CD14-positive monocyte (primary cell): ENCODE results near the gene CDC34. TPM values are rescaled to one million over a fixed set of nuclear protein-coding genes. Genes with fewer than 3 reads are reported as not detected.

Experiments used
- DNase-seq, 3 donors: peaks; one replicate each; pipeline ENCODE4 v3.0.0-alpha.2; 2011 to 2022
- H2AFZ ChIP-seq: 2 replicates; pipeline ENCODE4 v1.6.0; 2012; ENCODE audit warnings: mild to moderate bottlenecking, low read depth, low read length, inconsistent platforms; ENCODE audit not compliant: insufficient read depth, poor library complexity, severe bottlenecking
- H3K27ac ChIP-seq, 2 donors: 1 replicate in 1 of 2; 2 replicates in 1 of 2; pipeline ENCODE4 v1.5.1; 2012 to 2013; ENCODE audit warnings: low read length in 2 of 2, control low read depth in 1 of 2, inconsistent platforms in 1 of 2, low read depth in 1 of 2, mild to moderate bottlenecking in 1 of 2
- H3K27me3 ChIP-seq, 2 donors: one replicate each; pipeline versions ENCODE4 v1.6.0 to v1.6.1; 2011 to 2013; ENCODE audit warnings: low read length in 2 of 2; ENCODE audit not compliant: control insufficient read depth in 2 of 2, insufficient read depth in 2 of 2
- H3K36me3 ChIP-seq, 2 donors: replicated peaks in 1 of 2; 1 replicate in 1 of 2; 2 replicates in 1 of 2; pipeline versions ENCODE4 v1.5.1 to v1.6.1; 2012 to 2013; ENCODE audit warnings: low read length in 2 of 2, control low read depth in 1 of 2, inconsistent platforms in 1 of 2, mild to moderate bottlenecking in 1 of 2; ENCODE audit not compliant: insufficient read depth in 2 of 2, control insufficient read depth in 1 of 2
- H3K4me1 ChIP-seq, 2 donors: 1 replicate in 1 of 2; 2 replicates in 1 of 2; pipeline versions ENCODE4 v1.5.1 to v1.6.1; 2012 to 2013; ENCODE audit warnings: low read length in 2 of 2, control low read depth in 1 of 2, inconsistent platforms in 1 of 2, mild to moderate bottlenecking in 1 of 2, moderate library complexity in 1 of 2; ENCODE audit not compliant: insufficient read depth in 2 of 2, control insufficient read depth in 1 of 2
- H3K4me2 ChIP-seq: replicated peaks from 2 replicates; pipeline ENCODE3; 2012; ENCODE audit warnings: low read length, moderate library complexity, mild to moderate bottlenecking; ENCODE audit not compliant: poor library complexity, severe bottlenecking; ENCODE audit errors: extremely low read depth
- H3K4me3 ChIP-seq, 3 experiments: fragments of 200-600 bp in 1 of 3; sonication (generic) in 1 of 3; replicated peaks in 1 of 3; 1 replicate in 2 of 3; 2 replicates in 1 of 3; pipeline ENCODE4 v1.5.1; 2011 to 2013; ENCODE audit warnings: low read length in 3 of 3, mild to moderate bottlenecking in 3 of 3, control low read depth in 2 of 3, low read depth in 2 of 3, inconsistent platforms in 1 of 3, moderate library complexity in 1 of 3
- H3K79me2 ChIP-seq: 2 replicates; pipeline ENCODE4 v1.6.0; 2012; ENCODE audit warnings: mild to moderate bottlenecking, control low read depth, inconsistent platforms, low read length, moderate library complexity; ENCODE audit not compliant: insufficient read depth
- H3K9ac ChIP-seq: 2 replicates; pipeline ENCODE4 v1.6.0; 2017; ENCODE audit warnings: low read length, mild to moderate bottlenecking; ENCODE audit not compliant: insufficient read depth, poor library complexity, severe bottlenecking
- H3K9me3 ChIP-seq, 2 donors: replicated peaks in 1 of 2; 1 replicate in 1 of 2; 2 replicates in 1 of 2; pipeline versions ENCODE4 v1.5.1 to v1.6.1; 2012 to 2013; ENCODE audit warnings: low read length in 2 of 2, control low read depth in 1 of 2; ENCODE audit not compliant: control insufficient read depth in 1 of 2, insufficient read depth in 1 of 2
- H4K20me1 ChIP-seq: 2 replicates; pipeline ENCODE4 v1.6.0; 2012; ENCODE audit warnings: mild to moderate bottlenecking, low read length, control low read depth, moderate library complexity; ENCODE audit not compliant: insufficient read depth
- H3K27ac Mint-ChIP-seq, 7 donors: one replicate each; pipeline ENCODE4 v1.8.0; 2020; ENCODE audit warnings: mild to moderate bottlenecking in 7 of 7, mixed read lengths in 7 of 7, moderate library complexity in 6 of 7, inconsistent platforms in 2 of 7
- H3K27me3 Mint-ChIP-seq, 3 donors: one replicate each; pipeline ENCODE4 v1.8.0; 2021 to 2022; ENCODE audit warnings: low read depth in 3 of 3, mild to moderate bottlenecking in 3 of 3, mixed read lengths in 3 of 3, moderate library complexity in 3 of 3, inconsistent platforms in 1 of 3
- H3K36me3 Mint-ChIP-seq, 2 donors: one replicate each; pipeline ENCODE4 v1.8.0; 2020; ENCODE audit warnings: mixed read lengths in 2 of 2, inconsistent platforms in 1 of 2, mild to moderate bottlenecking in 1 of 2
- H3K4me1 Mint-ChIP-seq: one replicate; pipeline ENCODE4 v1.8.0; 2020; ENCODE audit warnings: mild to moderate bottlenecking, mixed read lengths
- H3K4me3 Mint-ChIP-seq, 2 donors: one replicate each; pipeline ENCODE4 v1.8.0; 2020; ENCODE audit warnings: mild to moderate bottlenecking in 2 of 2, mixed read lengths in 2 of 2, moderate library complexity in 1 of 2
- H3K9me3 Mint-ChIP-seq, 7 donors: one replicate each; pipeline ENCODE4 v1.8.0; 2020 to 2022; ENCODE audit warnings: mixed read lengths in 7 of 7, mild to moderate bottlenecking in 6 of 7, moderate library complexity in 6 of 7, inconsistent platforms in 2 of 7
- WGBS: methylation state at CpG from one replicate; pipeline ENCODE4 v1.1.5; 2013; ENCODE audit warnings: missing lambda C conversion rate; ENCODE audit not compliant: insufficient coverage; 5-methylcytosine and 5-hydroxymethylcytosine counted together
- intact Hi-C, 2 donors: fragments of 100-400 bp; cut with micrococcal nuclease; formaldehyde crosslinking; loops; one replicate each; pipeline versions ENCODE4 v1.15.0 to v1.15.1; 2023
- polyA plus RNA-seq, 3 donors: library from polyadenylated mRNA; depleted of rRNA in 1 of 3; unstranded in 2 of 3; stranded (reverse) in 1 of 3; fragments of 300-500 nt in 2 of 3; fragments of >200 nt in 1 of 3; fragmentation: Illumina TruSeq in 2 of 3; gene quantifications; 1 replicate in 2 of 3; 2 replicates in 1 of 3; pipeline ENCODE4 v1.2.3, GENCODE V29; 2012 to 2021
- TF ChIP-seq, protein P1 (sequence below): fragments of 200-600 bp; IDR thresholded peaks from one replicate; pipeline ENCODE4 v1.8.0; 2022; ENCODE audit warnings: antibody characterized with exemption, mild to moderate bottlenecking

The CDC34 gene
- polyA plus RNA-seq, 3 donors: 25.2 to 49.2 (median 43.0) TPM

DNA sequence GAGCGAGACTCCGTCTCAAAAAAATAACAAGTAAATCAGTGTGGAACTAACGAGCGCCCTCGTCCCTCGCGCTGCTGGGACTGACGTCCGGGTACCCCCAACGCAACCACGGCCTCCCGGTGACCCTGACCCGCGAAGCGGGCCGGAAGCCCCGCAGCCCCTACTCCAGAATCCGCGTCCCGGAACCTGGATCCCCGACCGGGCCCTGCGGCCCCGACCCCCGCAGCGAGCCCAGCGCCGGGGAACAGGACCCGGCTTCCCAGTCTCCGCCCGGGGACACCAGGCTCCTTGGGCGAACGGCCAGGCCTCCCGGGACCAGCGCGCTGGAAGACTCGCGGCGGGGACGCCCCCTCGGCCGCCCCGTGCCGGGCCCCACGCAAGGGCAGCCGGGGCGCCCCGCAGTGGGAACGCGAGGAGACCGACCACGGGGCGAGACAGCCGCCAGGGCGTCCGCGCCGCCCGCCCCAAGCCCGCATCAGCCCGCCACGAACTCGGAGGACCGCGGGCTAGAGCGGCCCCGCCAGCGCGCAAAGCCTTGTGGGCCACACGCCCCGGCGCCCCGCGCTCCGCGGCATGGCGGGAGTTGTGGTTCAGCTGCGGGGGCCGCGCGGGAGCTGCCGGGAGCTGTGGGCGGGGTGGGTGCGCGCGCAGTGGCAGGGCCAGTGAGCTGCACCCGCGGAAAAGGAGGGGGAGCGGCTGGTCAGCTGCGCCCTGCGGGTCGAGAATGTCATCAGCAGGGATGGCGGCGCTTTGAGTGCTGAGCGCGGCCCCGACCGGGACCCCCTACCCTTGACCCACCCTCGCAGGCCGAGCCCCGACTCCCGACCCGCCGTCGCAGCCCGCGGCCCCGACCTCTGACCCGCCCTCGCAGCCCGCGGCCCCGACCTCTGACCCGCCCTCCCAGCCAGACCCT is 42.8 kb upstream of the CDC34 start:
- Histone ChIP-seq H3K9ac (peak overlapping the region; percentile 90), H3K36me3 (no peaks in the 10 kb centered on the region), H2AFZ (peak overlapping the region; percentile 95), H3K27me3 (peaks cover 0 to 9% of the 10 kb centered on the region in 2 donors), H3K9me3 (peaks cover 0 to 2% of the 10 kb centered on the region in 2 donors), H3K4me1 (peaks cover 12 to 19% of the 10 kb centered on the region in 2 donors), H3K27ac (peak overlapping the region; percentile 76 to 84), H3K79me2 (no peaks in the 10 kb centered on the region), H4K20me1 (no peaks in the 10 kb centered on the region), H3K4me2 (peak overlapping the region; percentile 99), H3K4me3 (peak overlapping the region; percentile 65 to 91 (median 71))
- Mint-ChIP-seq H3K9me3 (peaks cover 1 to 10% (median 8%) of the 10 kb centered on the region in 7 donors), H3K4me1 (peaks cover 11% of the 10 kb centered on the region), H3K27ac (peak overlapping the region in 6 of 7 donors; percentile 66 to 92 (median 80)), H3K27me3 (peaks cover 24 to 36% (median 32%) of the 10 kb centered on the region in 3 donors), H3K4me3 (peak overlapping the region; percentile 83 to 87), H3K36me3 (no peaks in the 10 kb centered on the region)
- intact Hi-C loops: loop anchor here (1.0 to 10.0 kb wide), 3 partner anchors 18 to 144 kb away; partner anchors contain the start of genes TPGS1 (in 2 of the 2) and MIER2 (in 1 of the 2)
- under 1% methylated on average over 111 of the region's 114 CpGs for WGBS
- peak; percentile 76 to 91 (median 89) for DNase-seq
- TF ChIP-seq, protein P1, sequence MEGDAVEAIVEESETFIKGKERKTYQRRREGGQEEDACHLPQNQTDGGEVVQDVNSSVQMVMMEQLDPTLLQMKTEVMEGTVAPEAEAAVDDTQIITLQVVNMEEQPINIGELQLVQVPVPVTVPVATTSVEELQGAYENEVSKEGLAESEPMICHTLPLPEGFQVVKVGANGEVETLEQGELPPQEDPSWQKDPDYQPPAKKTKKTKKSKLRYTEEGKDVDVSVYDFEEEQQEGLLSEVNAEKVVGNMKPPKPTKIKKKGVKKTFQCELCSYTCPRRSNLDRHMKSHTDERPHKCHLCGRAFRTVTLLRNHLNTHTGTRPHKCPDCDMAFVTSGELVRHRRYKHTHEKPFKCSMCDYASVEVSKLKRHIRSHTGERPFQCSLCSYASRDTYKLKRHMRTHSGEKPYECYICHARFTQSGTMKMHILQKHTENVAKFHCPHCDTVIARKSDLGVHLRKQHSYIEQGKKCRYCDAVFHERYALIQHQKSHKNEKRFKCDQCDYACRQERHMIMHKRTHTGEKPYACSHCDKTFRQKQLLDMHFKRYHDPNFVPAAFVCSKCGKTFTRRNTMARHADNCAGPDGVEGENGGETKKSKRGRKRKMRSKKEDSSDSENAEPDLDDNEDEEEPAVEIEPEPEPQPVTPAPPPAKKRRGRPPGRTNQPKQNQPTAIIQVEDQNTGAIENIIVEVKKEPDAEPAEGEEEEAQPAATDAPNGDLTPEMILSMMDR: no peak

GRCh38 chr19:489418-490196 is 42.0 kb upstream of the CDC34 start:
- Histone ChIP-seq H3K4me3 (peak overlapping the region; percentile 56 to 91 (median 71)), H3K4me1 (peaks cover 12 to 19% of the 10 kb centered on the region in 2 donors), H3K9ac (peak overlapping the region; percentile 90), H3K27ac (peak overlapping the region in 1 of 2 donors; percentile 84), H3K79me2 (no peaks in the 10 kb centered on the region), H2AFZ (peak overlapping the region; percentile 95), H3K27me3 (peaks cover 0 to 16% of the 10 kb centered on the region in 2 donors), H3K4me2 (peak overlapping the region; percentile 99), H3K9me3 (peaks cover 0 to 2% of the 10 kb centered on the region in 2 donors), H4K20me1 (no peaks in the 10 kb centered on the region), H3K36me3 (no peaks in the 10 kb centered on the region)
- peaks cover 24 to 36% (median 33%) of the 10 kb centered on the region in 3 donors for H3K27me3 Mint-ChIP-seq
- H3K27ac Mint-ChIP-seq: peak overlapping the region in 4 of 7 donors; percentile 35 to 75 (median 66)
- peaks cover 1 to 10% (median 8%) of the 10 kb centered on the region in 7 donors for H3K9me3 Mint-ChIP-seq
- 34% methylated on average over 57 of the region's 61 CpGs for WGBS
- peaks cover 11% of the 10 kb centered on the region for H3K4me1 Mint-ChIP-seq
- intact Hi-C loops: loop anchor here (1.0 to 10.0 kb wide), 3 partner anchors 17 to 145 kb away; partner anchors contain the start of genes TPGS1 (in 2 of the 2) and MIER2 (in 1 of the 2)
- DNase-seq: no peak
- TF ChIP-seq, protein P1: no peak
- H3K4me3 Mint-ChIP-seq: peak overlapping the region; percentile 79 to 80
- no peaks in the 10 kb centered on the region for H3K36me3 Mint-ChIP-seq
